RPMI7951 (cell line): ENCODE data around the gene SLIT3. TPM values are rescaled to one million over a fixed set of nuclear protein-coding genes. Genes with fewer than 3 reads are reported as not detected.
A peak's percentile ranks its signal among the peaks of the same experiment; 100 is the strongest.

Source experiments
- DNase-seq: peaks from one replicate; pipeline ENCODE4 v3.0.0-alpha.2; 2012; ENCODE audit warnings: low read depth
- total RNA-seq: library from RNA; depleted of rRNA; stranded (reverse); fragments of >200 nt; shearing (Covaris generic); gene quantifications from 2 replicates; pipeline ENCODE4 v1.2.3, GENCODE V29; 2014

SLIT3 gene
- total RNA-seq, 1 experiment from 2014 or later: 0.72 TPM

- no peak for DNase-seq
Observed at GRCh38 chr5:169299191-169299662, 1.7 kb downstream of the SLIT3 start.

GRCh38 chr5:169298193-169298592, 2.7 kb downstream of the SLIT3 start:
- DNase-seq: no peak

DNA sequence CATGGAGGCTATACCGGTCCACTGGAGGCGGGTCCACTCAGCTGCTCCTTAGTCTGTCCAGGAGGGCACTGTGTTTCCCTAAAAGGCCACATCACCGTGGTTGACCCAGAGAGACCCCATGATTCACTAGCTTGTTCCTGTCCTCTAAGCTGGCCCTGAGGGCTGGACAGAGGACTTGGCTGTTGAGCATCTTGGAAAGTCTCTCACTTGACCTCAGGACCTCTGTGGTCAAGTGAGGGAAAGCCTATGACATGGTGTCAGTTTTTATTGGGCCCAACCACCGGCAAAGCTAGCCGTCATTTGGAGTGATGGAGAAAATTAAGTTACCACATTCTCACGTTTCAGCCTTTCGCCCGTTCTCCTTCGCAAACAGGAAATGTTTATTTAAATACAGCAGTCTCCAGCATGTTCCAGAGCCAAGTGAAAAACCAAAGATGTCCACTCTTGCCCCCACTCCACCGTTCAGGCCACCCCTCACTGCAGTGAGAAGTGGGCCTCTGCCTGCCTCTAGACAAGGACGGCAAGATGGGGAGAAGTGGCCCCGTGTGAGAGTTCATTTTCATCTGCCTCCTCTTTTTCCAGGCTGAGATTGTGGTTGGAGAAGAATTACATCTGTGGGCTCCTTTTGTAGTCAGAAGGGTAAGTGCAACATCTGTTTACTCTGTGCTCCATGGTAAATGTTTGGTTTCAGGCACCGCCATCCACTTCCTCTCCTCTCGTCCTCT, 4.4 kb downstream of the SLIT3 start:
- DNase-seq: peak; percentile 98

- no peak for DNase-seq
Observed at GRCh38 chr5:169295306-169295705, 5.6 kb downstream of the SLIT3 start.

DNA sequence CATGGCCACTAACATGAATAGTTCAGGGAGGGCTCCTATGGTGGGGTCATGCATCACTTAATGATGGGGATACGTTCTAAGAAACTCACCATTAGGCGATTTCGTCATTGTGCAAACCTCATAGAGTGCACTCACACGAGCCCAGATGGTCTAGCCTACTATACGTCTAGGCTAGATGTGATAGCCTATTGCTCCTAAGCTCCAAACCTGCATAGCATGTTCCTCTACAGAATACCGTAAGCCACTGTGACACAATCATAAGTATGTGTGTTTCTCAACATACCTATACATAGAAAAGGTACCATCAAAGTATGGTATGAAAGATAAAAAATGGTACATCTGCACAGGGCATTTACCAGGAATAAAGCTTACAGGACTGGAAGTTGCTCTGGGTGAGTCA, 6.3 kb downstream of the SLIT3 start:
- DNase-seq: no peak

DNA sequence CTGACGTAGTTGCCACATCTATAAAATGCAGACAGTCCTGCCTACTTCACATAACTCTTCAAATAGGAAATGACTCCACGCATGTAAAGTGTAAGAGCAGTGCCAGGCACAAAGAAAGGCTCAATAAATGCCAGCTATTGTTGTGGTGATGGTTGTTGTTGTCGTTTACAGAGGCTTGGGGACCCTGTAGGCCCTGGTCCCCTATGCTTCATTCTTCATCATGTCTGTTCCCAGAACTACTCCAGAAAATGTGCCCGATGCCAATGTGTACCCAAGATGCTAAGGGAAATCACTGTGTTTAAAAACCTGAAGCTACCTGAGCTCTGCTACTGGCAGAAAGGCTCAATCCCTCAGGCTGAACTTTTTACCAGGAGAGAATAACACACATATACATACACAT, 9.1 kb downstream of the SLIT3 start:
- no peak for DNase-seq

GRCh38 chr5:169290895-169291294, 10.0 kb downstream of the SLIT3 start:
- DNase-seq: peak; percentile 48

GRCh38 chr5:169289520-169289919, 11.4 kb downstream of the SLIT3 start:
- DNase-seq: no peak

DNA sequence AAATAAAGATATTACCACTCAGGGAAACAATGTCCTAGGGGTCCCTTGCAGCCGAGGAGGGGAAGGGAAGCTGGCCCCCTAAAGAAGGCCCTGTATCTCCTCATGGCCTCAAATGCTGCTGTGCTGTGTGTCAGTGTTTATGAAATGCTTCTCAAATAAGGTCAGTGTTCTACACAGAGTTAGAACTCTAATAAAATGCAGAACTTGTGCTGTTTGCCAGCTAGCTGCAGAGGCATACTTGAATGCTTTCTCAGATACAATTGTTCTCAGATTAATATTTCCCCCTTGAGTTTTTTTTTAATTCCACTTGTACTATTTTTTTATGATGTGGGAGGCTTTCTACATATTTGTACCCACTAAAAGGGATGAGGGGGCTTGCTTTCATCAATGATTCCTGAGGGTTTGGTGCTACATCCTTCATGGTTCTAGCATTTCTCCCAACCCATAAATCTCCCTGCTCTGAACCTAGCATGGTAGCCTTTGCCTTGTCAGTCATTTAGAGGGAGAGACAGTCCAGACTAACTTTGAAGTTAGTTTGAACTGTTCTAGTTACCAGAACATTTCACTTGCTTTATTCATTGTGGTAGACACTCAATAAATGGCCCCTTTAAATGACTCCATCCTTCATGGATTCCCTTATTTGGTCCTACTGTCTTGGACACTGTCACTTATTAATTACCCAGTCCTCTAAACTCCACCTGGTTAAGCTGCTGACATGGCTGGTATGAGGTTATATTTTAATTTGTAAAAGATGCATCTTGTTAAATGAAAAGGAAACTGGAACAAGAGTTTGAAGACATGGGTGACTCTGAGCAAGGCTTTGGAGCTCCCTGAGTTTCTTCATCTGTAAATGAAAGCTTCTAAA, 12.6 kb downstream of the SLIT3 start:
- DNase-seq: no peak

- DNase-seq: no peak
Observed at GRCh38 chr5:169287529-169287928, 13.4 kb downstream of the SLIT3 start.

GRCh38 chr5:169286572-169287300, 14.2 kb downstream of the SLIT3 start:
- DNase-seq: no peak

DNA sequence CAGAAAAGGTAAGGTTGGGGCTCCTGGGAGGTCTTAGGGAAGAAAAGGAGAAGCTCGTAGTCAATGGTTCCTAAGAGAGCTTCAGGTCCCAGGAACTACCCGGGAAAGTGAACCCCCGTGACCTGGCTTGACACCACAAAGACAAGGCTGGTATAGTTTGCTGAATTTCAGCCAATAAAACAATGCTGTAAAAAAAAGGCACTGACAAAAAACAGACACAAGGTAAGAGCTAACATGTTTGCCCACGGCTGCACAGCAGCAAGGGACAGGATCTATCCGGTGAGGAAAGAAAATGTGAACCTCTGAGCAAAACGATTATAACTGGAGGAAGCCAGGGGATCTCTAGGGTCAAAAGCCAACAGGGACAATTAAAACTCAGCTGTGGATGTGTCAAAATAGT, 17.1 kb downstream of the SLIT3 start:
- DNase-seq: no peak

DNA sequence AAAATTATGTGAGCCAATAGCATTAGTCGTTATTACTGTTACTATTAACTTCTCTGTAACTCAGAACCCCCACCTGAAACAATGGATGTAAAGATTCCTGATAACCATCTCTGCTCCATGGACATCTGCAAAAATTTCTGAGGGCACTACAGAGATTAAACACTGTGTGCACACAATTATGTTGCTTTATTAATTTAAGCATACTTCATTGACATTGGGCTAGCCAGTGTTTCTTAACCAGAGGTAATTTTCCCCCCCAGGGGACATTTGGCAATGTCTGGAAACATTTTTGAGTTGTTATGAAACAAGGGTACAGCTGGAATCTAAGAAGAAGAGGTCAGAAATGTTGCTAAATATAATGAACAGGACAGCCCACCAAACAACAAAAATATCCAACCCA, 19.3 kb downstream of the SLIT3 start:
- no peak for DNase-seq

DNA sequence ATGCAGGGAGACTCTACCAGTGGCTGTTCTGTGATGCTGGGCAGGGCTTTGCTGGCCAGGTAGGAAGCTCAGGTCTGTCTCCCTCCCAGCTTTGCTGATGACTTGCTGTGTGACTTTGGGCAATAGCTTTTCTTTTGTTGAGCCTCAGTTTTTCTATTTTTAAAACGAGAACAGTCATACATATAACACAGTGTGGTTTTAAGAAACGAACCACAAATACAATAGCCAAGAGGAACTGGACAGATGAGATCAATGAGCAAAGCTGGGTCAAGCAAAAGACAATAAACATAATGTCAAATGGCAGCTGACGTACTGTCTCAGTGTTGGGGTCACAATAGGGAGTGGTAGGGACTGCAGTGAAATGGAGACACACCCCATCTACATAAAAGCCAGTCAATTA, 20.2 kb downstream of the SLIT3 start:
- no peak for DNase-seq

GRCh38 chr5:169280286-169280685, 20.7 kb downstream of the SLIT3 start:
- peak; percentile 29 for DNase-seq

DNA sequence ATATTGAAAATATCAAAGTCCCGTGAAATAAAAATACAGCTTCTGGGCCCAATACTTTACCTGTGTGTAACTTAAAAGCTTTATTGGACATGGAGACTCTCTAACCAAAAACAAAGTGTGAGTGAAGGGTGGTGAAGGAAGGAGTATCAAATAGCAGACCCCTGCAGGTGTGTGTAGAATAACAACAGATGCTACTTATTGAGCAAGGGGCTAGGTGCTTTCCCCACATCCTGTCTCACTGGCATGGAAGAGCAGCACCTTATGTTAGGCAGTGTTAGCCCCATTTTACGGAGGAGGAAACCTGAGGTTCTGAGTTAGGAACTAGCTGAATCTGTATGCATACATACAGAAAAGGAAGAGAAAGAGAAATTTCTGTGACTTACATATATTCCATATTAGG, 21.8 kb downstream of the SLIT3 start:
- no peak for DNase-seq

DNA sequence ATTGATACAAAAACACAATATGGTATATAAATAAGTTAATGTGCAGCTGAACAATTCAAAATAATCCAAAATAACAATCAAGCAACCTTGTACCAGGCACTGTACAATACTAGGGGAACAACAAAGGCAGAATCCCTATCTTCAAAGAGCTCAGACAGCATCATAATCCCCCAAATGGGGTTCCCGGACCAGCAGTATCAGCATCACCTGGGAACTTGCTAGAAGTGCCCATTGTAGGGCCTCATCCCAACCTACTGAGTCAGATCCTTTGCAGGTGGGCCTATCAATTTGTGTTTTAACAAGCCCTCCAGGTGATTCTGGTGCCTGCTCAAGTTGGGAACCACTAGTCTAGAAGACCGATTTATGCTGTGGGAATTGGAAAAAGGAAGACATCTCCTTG, 27.1 kb downstream of the SLIT3 start:
- DNase-seq: no peak

DNA sequence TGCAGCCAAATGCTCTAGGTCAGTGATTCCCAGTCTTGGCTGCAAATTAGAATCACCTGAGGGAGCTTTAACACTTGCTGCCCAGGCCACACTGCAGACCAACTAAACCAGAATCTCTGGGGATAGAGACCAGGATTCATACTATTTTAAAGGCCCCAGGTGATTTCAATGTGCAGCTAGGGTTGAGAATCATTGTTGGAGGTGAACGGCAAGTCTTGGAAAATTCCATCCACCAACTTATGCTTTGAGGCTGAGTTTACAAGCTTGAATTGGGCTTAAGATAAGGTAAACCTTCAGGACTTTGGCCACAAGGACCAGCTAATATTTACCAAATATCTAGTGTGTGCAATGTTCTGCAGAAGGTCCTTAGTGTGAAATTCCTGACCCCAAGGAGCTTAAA, 27.5 kb downstream of the SLIT3 start:
- no peak for DNase-seq

DNA sequence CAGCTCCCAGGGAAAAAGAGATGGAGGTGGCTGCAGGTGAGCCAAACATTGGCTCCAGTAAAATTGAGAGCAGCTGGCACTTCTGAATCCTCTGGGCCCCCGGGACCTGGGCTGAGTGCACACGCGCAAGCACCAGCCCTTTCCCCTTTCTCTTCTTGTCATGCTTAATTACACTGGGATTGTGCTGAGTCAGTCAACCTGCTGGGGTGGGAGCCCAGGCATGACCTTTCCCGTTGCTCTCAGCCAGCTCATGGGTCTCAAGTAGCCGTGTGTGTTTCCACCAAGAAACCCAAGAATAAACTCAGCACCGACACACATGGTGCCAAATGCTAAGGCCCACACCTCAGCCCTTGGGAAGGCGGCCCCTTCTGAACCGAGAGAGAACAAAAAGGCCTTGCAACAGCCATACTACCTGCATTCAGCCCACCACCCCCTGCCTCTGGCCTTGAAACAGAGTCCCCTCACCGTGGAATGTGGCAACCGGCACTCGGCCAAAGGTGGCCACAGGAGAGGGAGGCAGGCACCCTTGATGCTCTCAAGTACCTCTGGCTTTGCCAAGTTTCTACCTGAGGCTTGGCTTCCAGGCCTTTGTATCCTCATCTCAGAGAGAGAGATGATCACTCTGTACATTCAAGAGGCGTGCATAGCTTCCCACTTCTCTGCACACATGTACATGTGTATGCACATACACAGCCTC, 28.1 kb downstream of the SLIT3 start:
- DNase-seq: no peak

GRCh38 chr5:169272111-169272510, 28.8 kb downstream of the SLIT3 start:
- no peak for DNase-seq

GRCh38 chr5:169270827-169271226, 30.1 kb downstream of the SLIT3 start:
- DNase-seq: no peak

DNA sequence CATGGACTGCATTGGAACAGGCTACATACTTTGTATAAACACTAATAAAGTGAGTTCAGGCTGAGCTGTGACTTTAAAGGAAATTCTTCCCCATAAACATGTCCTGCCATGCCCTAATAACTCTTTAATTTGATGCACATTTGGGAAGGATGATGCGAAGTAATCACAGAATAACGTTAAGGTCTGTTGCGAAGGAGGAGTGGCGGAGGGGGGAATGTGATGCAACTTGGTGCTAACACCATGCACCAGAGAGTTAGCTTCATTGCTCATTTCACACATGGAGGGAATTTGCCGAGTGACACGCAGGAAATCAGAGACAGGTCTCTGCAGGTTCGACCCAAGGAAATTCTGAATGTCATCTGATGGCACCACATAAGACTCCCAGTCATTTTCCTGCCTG, 32.9 kb downstream of the SLIT3 start:
- no peak for DNase-seq
